ENCODE data around the gene SFRP2.

The SFRP2 gene

GRCh38 chr4:153766758-153767157 is 22.1 kb downstream of the SFRP2 start:
- DNase-seq (ENCODE audit: low read depth): no peak

DNA sequence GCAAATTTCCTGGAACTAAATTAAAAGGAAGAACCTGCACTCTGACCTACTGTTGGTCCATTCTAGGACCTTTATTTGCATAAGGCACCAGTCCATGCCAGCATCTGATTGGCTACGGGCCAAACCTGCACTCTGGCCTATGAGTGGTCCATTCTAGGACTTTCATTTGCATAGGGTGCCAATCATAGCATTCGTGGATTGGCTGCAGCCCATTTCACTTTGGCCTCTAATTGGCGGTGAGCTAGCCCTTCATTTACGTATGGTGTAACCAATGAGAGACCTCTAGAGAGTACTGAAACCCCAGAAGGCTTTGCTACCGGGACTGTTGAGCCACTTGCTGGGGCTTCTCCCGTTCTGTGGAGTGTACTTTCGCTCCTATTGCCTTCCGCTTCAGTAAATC is 23.0 kb downstream of the SFRP2 start:
- no peak for DNase-seq (ENCODE audit: low read depth)

DNA sequence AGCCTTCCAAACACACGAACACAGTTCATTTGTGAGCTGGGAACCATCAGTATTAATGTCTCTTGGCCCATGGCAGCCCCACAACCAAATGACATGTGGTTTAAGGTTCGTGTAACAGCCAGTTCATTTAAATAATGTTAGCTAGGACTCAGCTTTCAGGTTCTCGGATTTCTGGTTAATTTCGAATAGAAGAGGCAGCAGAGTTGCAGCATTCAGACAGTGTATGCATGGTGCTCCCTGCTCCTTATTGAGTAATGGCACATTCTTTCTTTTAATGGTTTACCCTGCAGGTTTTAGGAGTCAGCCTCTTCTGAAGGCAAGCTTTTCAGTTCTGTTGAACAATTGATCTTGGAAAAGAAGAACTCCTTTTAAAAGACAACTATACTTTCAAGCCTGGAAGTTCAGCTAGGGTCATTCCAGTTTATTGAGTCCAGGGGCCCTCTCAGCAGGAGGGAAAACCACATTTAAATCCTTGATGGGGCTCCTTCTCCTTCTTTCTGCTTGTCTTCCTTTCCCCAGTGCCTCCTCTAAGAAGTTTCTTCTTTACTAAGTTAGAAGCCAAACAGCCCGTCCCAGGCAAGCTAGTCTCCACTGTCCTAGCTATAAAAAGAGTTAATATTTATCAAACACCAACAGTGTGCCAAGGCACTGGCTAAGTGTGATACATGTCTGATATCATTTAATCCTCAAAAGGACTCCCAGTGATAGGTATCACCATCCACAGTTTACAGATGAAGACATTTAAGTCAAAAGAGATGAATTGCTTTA is 24.1 kb downstream of the SFRP2 start:
- no peak for DNase-seq (ENCODE audit: low read depth)

GRCh38 chr4:153763404-153763803 is 25.5 kb downstream of the SFRP2 start:
- DNase-seq (ENCODE audit: low read depth): no peak

DNA sequence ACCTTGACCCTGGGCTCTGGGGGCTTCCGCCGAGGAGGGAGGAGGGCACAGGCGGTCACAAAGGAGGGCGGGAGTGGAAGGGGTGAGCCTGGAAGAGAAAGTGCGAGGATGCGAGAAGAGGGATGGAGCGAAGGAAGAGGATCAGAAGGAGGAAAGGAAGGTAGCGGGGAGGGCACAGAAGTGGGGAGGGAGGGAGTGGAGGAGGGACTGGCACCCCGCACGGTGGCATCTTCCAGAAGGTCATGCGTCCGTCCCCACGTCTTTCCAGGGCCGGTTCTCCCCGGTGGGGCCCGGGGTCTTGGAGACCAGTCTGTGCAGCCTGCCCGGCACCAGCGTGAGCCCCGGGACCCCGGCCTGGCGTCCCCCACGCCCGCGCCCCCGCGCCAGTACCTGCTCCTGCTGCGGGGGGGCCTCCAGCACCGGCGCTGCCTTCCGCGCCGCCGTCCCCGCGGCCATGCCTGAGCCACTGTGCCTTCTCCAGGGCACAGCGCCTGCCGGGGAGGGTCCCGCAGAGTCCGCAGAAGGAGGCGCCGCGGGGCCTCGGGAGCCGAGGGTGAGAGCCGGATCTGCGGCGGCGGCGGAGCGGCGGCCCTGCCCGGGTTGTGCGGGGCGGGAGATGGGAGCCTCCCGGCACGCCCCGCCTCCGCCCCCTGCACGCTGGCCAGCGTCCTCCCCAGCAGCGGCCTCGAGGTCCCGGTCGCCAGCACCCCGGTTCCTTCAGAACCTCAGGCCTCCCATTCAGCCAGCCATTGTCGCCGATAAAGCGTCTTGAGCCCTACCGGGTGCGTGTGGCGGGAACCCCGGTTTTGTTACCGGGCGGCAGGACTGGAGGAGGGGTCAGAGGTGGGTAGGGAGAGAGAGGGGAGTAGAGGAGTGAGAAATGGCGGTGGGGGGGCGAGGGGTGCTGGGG is 29.2 kb downstream of the SFRP2 start, which contains the start of gene RNF175:
Gene RNF175 (minus strand): TSS at position 618 of the 910 bp plus-strand sequence. CDS start 162 bp downstream, at position 456.
- no peak for DNase-seq (ENCODE audit: low read depth)

DNA sequence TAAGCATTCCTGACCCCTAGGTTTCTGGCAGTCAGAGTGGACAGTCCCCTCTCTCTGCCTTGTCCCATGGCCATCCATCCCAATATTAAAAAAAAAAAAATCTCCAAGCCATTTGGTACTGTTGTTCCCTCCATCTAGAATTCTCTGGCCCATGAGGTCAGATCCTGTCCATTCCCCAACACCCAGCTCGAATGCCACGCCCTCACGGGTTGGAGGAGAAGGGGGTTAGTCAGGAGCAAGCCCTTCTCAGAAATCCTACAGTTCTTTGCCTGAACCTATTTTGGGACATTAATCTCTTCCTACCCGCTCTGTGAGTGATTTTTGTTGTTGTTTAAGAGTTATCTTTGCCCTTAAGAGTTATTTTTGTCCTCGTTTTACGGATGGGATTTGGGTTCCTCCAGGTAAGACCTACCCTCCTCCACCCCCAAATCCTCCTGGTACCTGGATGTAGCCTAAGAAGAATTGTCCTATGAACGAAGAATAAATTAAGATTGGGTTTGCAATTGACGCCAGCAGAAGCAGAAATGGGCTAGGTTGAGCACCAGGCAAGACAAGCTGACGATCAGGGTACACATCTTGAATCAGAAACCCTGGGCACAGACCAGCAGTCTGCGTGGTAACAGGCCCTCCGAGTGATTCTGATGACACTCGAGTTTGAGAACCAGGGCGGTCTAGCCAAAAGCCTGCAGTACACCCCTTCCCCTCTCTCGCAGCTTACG is 30.0 kb downstream of the SFRP2 start:
- no peak for DNase-seq (ENCODE audit: low read depth)

- DNase-seq (ENCODE audit: low read depth): no peak
These were observed 30.7 kb downstream of the SFRP2 start for GRCh38 chr4:153758136-153758535.

DNA sequence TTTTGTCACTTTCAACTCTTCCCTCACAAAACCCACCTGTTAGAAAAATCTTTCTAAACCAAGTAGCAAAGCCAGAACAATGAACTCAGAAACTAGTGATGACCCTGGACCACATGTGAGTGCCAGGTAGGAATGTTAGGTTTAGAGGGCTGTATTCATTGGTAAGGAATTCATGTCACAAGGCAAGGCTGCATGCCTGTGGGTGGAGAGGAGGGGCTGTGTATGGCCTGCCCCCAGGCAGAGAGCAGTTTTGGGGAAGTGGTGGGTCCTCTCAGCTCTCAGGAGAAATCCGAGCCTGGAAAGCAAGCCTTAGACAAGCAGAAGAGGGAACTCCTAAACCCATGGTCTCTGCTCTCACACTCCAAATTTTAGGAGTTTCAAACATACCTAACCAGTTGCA is 31.5 kb downstream of the SFRP2 start:
- no peak for DNase-seq (ENCODE audit: low read depth)

GRCh38 chr4:153755186-153755585 is 33.7 kb downstream of the SFRP2 start:
- DNase-seq (ENCODE audit: low read depth): no peak

GRCh38 chr4:153750197-153750817 is 38.6 kb downstream of the SFRP2 start:
- DNase-seq (ENCODE audit: low read depth): peak; percentile 57

DNA sequence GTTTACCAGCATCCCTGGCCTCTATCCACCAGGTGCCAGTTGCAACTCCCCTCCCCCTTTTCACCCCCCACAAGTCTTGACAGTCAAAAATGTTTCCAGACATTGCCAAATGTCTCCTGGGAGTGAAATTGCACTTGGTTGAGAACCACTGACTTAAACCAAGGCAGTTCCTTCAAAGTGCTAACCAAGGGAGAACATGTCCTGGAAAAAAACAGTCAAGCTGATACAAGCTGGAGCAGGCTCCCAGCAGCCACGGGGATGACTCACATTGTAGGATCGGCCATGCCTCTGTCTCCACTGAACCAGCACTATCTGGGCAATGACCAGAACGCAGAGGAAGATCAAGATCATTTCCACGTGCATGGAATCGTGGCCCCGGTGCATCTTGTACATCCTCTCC is 40.5 kb downstream of the SFRP2 start:
- no peak for DNase-seq (ENCODE audit: low read depth)

GRCh38 chr4:153747406-153747955 is 41.4 kb downstream of the SFRP2 start:
- no peak for DNase-seq (ENCODE audit: low read depth)

- no peak for DNase-seq (ENCODE audit: low read depth)
These were observed 43.2 kb downstream of the SFRP2 start for GRCh38 chr4:153745651-153746050.

DNA sequence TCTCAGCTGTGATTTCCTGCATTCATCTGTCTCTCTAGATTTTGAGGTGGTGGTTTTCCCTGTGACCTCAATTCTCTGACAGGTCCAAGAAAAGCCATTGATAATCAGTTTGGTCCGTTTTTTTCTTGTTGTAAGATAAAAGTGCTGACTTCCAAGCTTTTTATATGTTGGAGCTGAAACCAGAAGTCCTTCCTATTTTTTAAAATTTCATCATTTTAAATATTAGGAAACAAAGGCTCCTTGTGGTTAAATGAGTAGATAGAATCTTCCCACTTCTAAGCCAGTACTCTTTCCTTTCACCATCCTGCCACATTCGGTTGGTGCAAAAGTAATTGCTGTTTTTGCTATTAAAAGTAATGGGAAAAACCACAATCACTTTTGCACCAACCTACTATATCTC is 47.3 kb downstream of the SFRP2 start:
- DNase-seq (ENCODE audit: low read depth): no peak

- DNase-seq (ENCODE audit: low read depth): no peak
These were observed 52.9 kb downstream of the SFRP2 start for GRCh38 chr4:153735906-153736461.

- no peak for DNase-seq (ENCODE audit: low read depth)
These were observed 55.0 kb downstream of the SFRP2 start for GRCh38 chr4:153733751-153734448.

DNA sequence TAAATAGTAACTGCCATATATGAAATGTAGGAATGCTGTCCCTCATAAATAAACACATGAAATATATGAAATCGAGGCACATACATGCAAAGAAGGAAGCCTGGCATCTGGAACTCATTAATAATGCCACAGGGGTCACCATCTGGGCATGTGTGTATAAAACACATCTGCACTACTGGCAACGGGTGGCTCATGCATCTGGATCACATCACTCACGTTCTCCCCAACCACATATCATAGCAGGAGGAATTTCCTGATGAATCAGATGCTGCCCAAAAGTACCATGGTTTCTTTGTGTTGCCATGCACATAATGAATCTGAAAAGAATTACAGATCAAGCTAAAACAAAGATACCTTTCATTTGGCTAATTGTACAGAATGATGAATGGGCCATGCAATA is 57.6 kb downstream of the SFRP2 start:
- no peak for DNase-seq (ENCODE audit: low read depth)

Measured in activated T-cell treated with anti-CD3 and anti-CD28 coated beads for 48 hours (primary cell).